IMR-90 (cell line): ENCODE results near the gene VASH1.

Experiments used
- BHLHE40 ChIP-seq: fragments of 150-350 bp; IDR thresholded peaks from 2 replicates; pipeline ENCODE4 v1.6.1; 2016; ENCODE audit warnings: mild to moderate bottlenecking, low read depth, low read length
- FOS ChIP-seq: fragments of 150-350 bp; IDR thresholded peaks from 2 replicates; pipeline ENCODE4 v1.6.1; 2016; ENCODE audit warnings: low read depth, low read length
- MAFK ChIP-seq: IDR thresholded peaks from 2 replicates; pipeline ENCODE4 v1.6.1; 2012; ENCODE audit warnings: low read depth, low read length, improper control_type of control experiment
- MXI1 ChIP-seq: IDR thresholded peaks from 2 replicates; pipeline ENCODE4 v1.6.1; 2012; ENCODE audit warnings: low read depth, mild to moderate bottlenecking, low read length, moderate library complexity, borderline replicate concordance
- NFE2L2 ChIP-seq: fragments of 150-350 bp; IDR thresholded peaks from 2 replicates; pipeline ENCODE4 v1.6.1; 2016; ENCODE audit warnings: low read depth, mild to moderate bottlenecking, low read length
- POLR2A ChIP-seq: IDR thresholded peaks from 2 replicates; pipeline ENCODE4 v1.6.1; 2012; ENCODE audit warnings: mild to moderate bottlenecking, low read depth, low read length
- RAD21 ChIP-seq: IDR thresholded peaks from 2 replicates; pipeline ENCODE4 v1.6.1; 2012; ENCODE audit warnings: low read length, improper control_type of control experiment
- RCOR1 ChIP-seq: IDR thresholded peaks from 2 replicates; pipeline ENCODE4 v1.6.1; 2012; ENCODE audit warnings: mild to moderate bottlenecking, low read length, improper control_type of control experiment; ENCODE audit not compliant: insufficient replicate concordance
- RFX5 ChIP-seq: IDR thresholded peaks from 2 replicates; pipeline ENCODE4 v1.8.0; 2012; ENCODE audit warnings: low read depth, mild to moderate bottlenecking, low read length, moderate library complexity
- SMC3 ChIP-seq: fragments of 150-350 bp; IDR thresholded peaks from 2 replicates; pipeline ENCODE4 v1.6.1; 2016; ENCODE audit warnings: low read depth, mild to moderate bottlenecking, antibody characterized with exemption, low read length, moderate library complexity
- USF2 ChIP-seq: fragments of 150-350 bp; IDR thresholded peaks from 2 replicates; pipeline ENCODE4 v1.6.1; 2017; ENCODE audit warnings: mild to moderate bottlenecking, antibody characterized with exemption, low read length, low read depth
- TF ChIP-seq, protein P1 (sequence below): conservative IDR thresholded peaks from 2 replicates; pipeline ENCODE4 v1.5.1; 2012; ENCODE audit warnings: mild to moderate bottlenecking, low read depth, low read length, improper control_type of control experiment
- TF ChIP-seq, protein P2 (sequence below): fragments of 150-350 bp; IDR thresholded peaks from 2 replicates; pipeline ENCODE4 v1.6.1; 2016; ENCODE audit warnings: low read depth, mild to moderate bottlenecking, low read length, moderate library complexity, borderline replicate concordance

GRCh38 chr14:76742185-76742584 lies 19.1 kb upstream of the VASH1 start:
- TF ChIP-seq RAD21: no peak
- no peak for TF ChIP-seq POLR2A
- TF ChIP-seq, protein P1, sequence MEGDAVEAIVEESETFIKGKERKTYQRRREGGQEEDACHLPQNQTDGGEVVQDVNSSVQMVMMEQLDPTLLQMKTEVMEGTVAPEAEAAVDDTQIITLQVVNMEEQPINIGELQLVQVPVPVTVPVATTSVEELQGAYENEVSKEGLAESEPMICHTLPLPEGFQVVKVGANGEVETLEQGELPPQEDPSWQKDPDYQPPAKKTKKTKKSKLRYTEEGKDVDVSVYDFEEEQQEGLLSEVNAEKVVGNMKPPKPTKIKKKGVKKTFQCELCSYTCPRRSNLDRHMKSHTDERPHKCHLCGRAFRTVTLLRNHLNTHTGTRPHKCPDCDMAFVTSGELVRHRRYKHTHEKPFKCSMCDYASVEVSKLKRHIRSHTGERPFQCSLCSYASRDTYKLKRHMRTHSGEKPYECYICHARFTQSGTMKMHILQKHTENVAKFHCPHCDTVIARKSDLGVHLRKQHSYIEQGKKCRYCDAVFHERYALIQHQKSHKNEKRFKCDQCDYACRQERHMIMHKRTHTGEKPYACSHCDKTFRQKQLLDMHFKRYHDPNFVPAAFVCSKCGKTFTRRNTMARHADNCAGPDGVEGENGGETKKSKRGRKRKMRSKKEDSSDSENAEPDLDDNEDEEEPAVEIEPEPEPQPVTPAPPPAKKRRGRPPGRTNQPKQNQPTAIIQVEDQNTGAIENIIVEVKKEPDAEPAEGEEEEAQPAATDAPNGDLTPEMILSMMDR: no peak
- no peak for TF ChIP-seq MAFK
- TF ChIP-seq, protein P2, sequence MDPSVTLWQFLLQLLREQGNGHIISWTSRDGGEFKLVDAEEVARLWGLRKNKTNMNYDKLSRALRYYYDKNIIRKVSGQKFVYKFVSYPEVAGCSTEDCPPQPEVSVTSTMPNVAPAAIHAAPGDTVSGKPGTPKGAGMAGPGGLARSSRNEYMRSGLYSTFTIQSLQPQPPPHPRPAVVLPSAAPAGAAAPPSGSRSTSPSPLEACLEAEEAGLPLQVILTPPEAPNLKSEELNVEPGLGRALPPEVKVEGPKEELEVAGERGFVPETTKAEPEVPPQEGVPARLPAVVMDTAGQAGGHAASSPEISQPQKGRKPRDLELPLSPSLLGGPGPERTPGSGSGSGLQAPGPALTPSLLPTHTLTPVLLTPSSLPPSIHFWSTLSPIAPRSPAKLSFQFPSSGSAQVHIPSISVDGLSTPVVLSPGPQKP: no peak
- no peak for TF ChIP-seq RFX5
- no peak for TF ChIP-seq NFE2L2
- no peak for TF ChIP-seq USF2
- no peak for TF ChIP-seq FOS
- TF ChIP-seq RCOR1: no peak
- TF ChIP-seq MXI1: no peak
- TF ChIP-seq BHLHE40: no peak
- no peak for TF ChIP-seq SMC3
